Measurements from ENCODE around the gene CNN3. TPM values are rescaled to one million over a fixed set of nuclear protein-coding genes. Genes with fewer than 3 reads are reported as not detected.
A peak's percentile ranks its signal among the peaks of the same experiment; 100 is the strongest.

Gene CNN3
- total RNA-seq, 4 donors from 2014 or later, result 11.9 to 21.8 (median 16.1) TPM

DNA sequence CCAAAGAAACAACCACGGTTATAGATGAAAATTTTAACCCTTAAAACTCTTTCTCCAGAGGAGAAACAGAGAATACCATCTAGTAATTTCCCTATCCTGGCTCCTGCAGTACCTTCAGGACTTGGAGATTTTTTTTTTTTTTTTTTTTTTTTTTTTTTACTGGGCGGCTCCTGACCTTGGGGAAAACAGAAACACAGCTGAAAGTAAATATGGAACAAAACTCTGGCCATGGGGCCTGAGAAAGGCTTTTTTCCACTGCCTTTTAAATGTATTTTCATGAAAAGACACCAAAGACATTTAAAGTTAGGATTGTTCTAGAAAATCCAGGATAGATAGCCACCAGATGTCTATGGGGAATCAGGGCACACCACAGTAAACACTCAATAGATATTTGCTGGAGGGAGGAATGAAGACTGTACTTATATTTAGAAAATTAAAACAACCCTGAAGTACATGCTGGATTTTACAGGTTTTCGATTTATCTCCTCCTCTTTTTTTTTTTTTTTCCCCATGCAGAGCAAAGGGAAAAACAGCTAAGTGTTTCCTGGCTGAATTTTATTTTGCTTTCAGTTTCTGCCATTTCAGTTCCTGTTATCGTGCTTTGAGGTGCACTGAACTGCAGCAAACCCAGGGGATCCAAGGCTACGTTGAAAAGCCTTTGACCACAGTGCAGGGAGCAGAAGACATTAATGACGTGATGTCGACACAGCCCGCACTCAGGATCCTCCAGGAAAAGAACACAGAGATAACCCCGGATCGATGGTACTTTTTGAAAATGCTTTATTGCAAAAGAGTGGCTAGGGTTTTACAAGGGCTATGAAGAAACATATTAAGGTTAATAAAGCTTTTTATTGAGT lies 35.7 kb upstream of the CNN3 start:
- Histone ChIP-seq H3K4me1 (peaks cover 4 to 5% of the 10 kb centered on the region in 2 donors), H3K27me3 (no peaks in the 10 kb centered on the region), H3K36me3 (no peaks in the 10 kb centered on the region), H3K4me3 (peak overlapping the region; percentile 7 to 44 (median 38)), H3K27ac (peak overlapping the region; percentile 53 to 74 (median 66)), H3K9me3 (no peaks in the 10 kb centered on the region)
- in situ Hi-C loops (cut with MboI; ENCODE audit: low sequenced_read_pairs in 4 of 4) (no loop called here), intact Hi-C loops (cut with DNase I; ENCODE audit: low total_unique reads) (loop anchor here (5.0 kb wide), 1 partner anchor 60 kb away; no protein-coding TSS in a partner anchor)
- ATAC-seq (peak; percentile 61 to 65), DNase-seq (no peak)
- TF ChIP-seq, protein P1, sequence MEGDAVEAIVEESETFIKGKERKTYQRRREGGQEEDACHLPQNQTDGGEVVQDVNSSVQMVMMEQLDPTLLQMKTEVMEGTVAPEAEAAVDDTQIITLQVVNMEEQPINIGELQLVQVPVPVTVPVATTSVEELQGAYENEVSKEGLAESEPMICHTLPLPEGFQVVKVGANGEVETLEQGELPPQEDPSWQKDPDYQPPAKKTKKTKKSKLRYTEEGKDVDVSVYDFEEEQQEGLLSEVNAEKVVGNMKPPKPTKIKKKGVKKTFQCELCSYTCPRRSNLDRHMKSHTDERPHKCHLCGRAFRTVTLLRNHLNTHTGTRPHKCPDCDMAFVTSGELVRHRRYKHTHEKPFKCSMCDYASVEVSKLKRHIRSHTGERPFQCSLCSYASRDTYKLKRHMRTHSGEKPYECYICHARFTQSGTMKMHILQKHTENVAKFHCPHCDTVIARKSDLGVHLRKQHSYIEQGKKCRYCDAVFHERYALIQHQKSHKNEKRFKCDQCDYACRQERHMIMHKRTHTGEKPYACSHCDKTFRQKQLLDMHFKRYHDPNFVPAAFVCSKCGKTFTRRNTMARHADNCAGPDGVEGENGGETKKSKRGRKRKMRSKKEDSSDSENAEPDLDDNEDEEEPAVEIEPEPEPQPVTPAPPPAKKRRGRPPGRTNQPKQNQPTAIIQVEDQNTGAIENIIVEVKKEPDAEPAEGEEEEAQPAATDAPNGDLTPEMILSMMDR (IDR thresholded peaks at IDR 0.05 in 4 of 5, conservative IDR thresholded peaks at IDR 0.05 in 1 of 5), result no peak
- no peak for TF ChIP-seq POLR2A (IDR thresholded peaks at IDR 0.05)

DNA sequence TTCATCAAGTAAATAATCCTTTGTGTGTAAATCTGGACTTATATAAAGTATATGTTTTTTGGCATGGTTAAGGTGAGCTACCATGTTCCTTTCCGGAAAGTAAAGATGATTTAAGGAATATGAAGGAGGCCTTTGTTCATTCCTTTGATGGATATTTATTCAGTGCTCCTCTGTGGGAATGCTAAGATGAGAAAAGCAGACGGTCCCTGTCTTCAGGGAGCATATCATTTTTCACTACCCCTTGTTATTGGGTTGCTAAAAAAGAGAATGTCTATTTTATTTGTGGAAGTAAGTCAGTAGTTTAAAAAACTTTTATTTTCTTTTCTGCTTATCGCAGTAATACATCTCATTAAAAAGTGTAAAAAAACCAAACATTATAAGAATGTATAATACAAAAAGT lies 35.1 kb upstream of the CNN3 start:
- Histone ChIP-seq H3K27ac (peak overlapping the region; percentile 53 to 74 (median 66)), H3K36me3 (no peaks in the 10 kb centered on the region), H3K4me1 (peaks cover 4 to 5% of the 10 kb centered on the region in 2 donors), H3K9me3 (no peaks in the 10 kb centered on the region), H3K27me3 (no peaks in the 10 kb centered on the region), H3K4me3 (peak overlapping the region in 2 of 4 donors; percentile 33 to 44)
- no peak for DNase-seq
- no peak for ATAC-seq
- in situ Hi-C loops (cut with MboI; ENCODE audit: low sequenced_read_pairs in 4 of 4) (no loop called here), intact Hi-C loops (cut with DNase I; ENCODE audit: low total_unique reads) (loop anchor here (5.0 kb wide), 1 partner anchor 60 kb away; no protein-coding TSS in a partner anchor)
- TF ChIP-seq, protein P1 (IDR thresholded peaks at IDR 0.05 in 4 of 5, conservative IDR thresholded peaks at IDR 0.05 in 1 of 5), result no peak
- TF ChIP-seq POLR2A (IDR thresholded peaks at IDR 0.05), result no peak

DNA sequence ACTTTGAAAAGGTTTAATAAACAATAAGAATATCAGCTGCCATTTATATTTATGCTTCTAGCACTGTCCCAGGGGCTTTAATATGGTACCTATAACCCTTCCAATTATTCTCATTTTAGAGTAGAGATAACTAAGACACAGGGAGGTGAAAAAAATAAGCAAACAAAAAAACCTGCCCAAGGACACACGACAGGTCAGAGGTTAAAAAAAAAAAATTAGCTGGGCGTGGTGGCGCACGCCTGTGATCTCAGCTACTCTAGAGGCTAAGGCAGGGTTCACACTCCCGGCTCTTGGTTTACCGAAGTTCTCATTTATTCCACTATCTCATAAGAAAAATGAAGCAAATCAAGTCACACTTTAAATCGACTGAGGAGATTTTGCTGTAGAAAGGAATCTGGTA lies 34.7 kb upstream of the CNN3 start:
- Histone ChIP-seq H3K27me3 (no peaks in the 10 kb centered on the region), H3K27ac (peak overlapping the region in 1 of 4 donors; percentile 26), H3K4me1 (peaks cover 4 to 5% of the 10 kb centered on the region in 2 donors), H3K4me3 (no peak overlapping the region), H3K36me3 (no peaks in the 10 kb centered on the region), H3K9me3 (no peaks in the 10 kb centered on the region)
- ATAC-seq (no peak), DNase-seq (no peak)
- no peak for TF ChIP-seq POLR2A (IDR thresholded peaks at IDR 0.05)
- TF ChIP-seq, protein P1 (IDR thresholded peaks at IDR 0.05 in 4 of 5, conservative IDR thresholded peaks at IDR 0.05 in 1 of 5), result no peak
- in situ Hi-C loops (cut with MboI; ENCODE audit: low sequenced_read_pairs in 4 of 4), result no loop called here
- intact Hi-C loops (cut with DNase I; ENCODE audit: low total_unique reads), result loop anchor here (5.0 kb wide), 1 partner anchor 61 kb away; no protein-coding TSS in a partner anchor

DNA sequence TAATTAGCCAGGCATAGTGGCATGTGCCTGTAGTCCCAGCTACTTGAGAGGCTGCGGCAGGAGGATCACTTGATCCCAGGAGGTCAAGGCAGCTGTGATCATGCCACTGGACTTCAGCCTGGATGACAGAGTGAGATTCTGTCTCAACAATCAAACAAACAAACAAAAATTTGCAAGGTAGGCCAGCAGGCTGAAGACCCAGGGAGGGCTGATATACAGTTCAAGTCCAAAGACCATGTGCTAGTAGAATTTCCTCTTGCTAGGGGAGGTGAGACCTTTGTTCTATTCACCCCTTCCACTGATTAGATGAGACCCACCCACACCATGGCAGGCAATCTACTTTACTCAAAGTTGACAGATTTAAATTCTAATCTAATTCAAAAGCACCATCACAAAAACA lies 31.2 kb upstream of the CNN3 start:
- Histone ChIP-seq H3K27me3 (no peaks in the 10 kb centered on the region), H3K9me3 (no peaks in the 10 kb centered on the region), H3K36me3 (no peaks in the 10 kb centered on the region), H3K27ac (no peak overlapping the region), H3K4me3 (no peak overlapping the region), H3K4me1 (peaks cover 2 to 4% of the 10 kb centered on the region in 2 donors)
- no peak for TF ChIP-seq POLR2A (IDR thresholded peaks at IDR 0.05)
- TF ChIP-seq, protein P1 (IDR thresholded peaks at IDR 0.05 in 4 of 5, conservative IDR thresholded peaks at IDR 0.05 in 1 of 5), result no peak
- intact Hi-C loops (cut with DNase I; ENCODE audit: low total_unique reads) (no loop called here), in situ Hi-C loops (cut with MboI; ENCODE audit: low sequenced_read_pairs in 4 of 4) (no loop called here)
- no peak for ATAC-seq
- DNase-seq, result no peak
